NCI-H460 (cell line): Measurements from ENCODE around the gene GRM3. TPM values are rescaled to one million over a fixed set of nuclear protein-coding genes. Genes with fewer than 3 reads are reported as not detected.

Source experiments
- DNase-seq: peaks from one replicate; pipeline ENCODE4 v3.0.0-alpha.2; 2016; ENCODE audit warnings: low read depth; ENCODE audit errors: extremely low read depth
- total RNA-seq: library from RNA; depleted of rRNA; stranded (reverse); fragments of >200 nt; shearing (Covaris generic); gene quantifications from 2 replicates; pipeline ENCODE4 v1.2.3, GENCODE V29; 2014

The GRM3 gene
- total RNA-seq, 1 experiment from 2014 or later = not detected

GRCh38 chr7:86884152-86884551 lies 240.4 kb downstream of the GRM3 start:
- no peak for DNase-seq

- no peak for DNase-seq
Observed at GRCh38 chr7:86889501-86889900, 245.8 kb downstream of the GRM3 start.

GRCh38 chr7:86898171-86898570 lies 254.5 kb downstream of the GRM3 start:
- no peak for DNase-seq

- no peak for DNase-seq
Observed at GRCh38 chr7:86900886-86901285, 257.2 kb downstream of the GRM3 start.

- peak; percentile 38 for DNase-seq
Observed at GRCh38 chr7:86904949-86905834, 261.5 kb downstream of the GRM3 start.

- no peak for DNase-seq
Observed at GRCh38 chr7:86908948-86909347, 265.2 kb downstream of the GRM3 start.

GRCh38 chr7:86911659-86912058 lies 267.9 kb downstream of the GRM3 start:
- no peak for DNase-seq

GRCh38 chr7:86913709-86914108 lies 270.0 kb downstream of the GRM3 start:
- DNase-seq = no peak
